Measurements from ENCODE around the gene SGTA. TPM values are rescaled to one million over a fixed set of nuclear protein-coding genes. Genes with fewer than 3 reads are reported as not detected.

SGTA gene
- polyA plus RNA-seq, 4 donors: 38.2 to 79.5 (median 69.7) TPM

- no peak for DNase-seq
- peaks cover 2 to 17% (median 5%) of the 10 kb centered on the region in 3 donors for H3K4me1 ChIP-seq (ENCODE audit: control insufficient read depth in 3 of 3, insufficient read depth in 2 of 3, low read depth in 1 of 3, low read length in 2 of 3)
- 87 to 95% (median 93%) methylated on average over 33 to 37 of the region's 37 CpGs for WGBS, 3 donors
- FAIRE-seq: no peak
- H3K9me3 ChIP-seq (ENCODE audit: control insufficient read depth in 2 of 2, insufficient read depth in 1 of 2, low read depth in 1 of 2, low read length in 1 of 2): no peaks in the 10 kb centered on the region
- peak overlapping the region in 1 of 3 donors; percentile 46 for H3K4me3 ChIP-seq (ENCODE audit: low read depth in 1 of 3, low read length in 3 of 3)
- no peaks in the 10 kb centered on the region for H3K27me3 ChIP-seq (ENCODE audit: control insufficient read depth in 3 of 3, insufficient read depth in 3 of 3, low read length in 3 of 3)
- peaks cover 4 to 81% (median 5%) of the 10 kb centered on the region in 3 donors for H3K36me3 ChIP-seq (ENCODE audit: control insufficient read depth in 3 of 3, insufficient read depth in 2 of 3, low read depth in 1 of 3, low read length in 3 of 3)
- peak overlapping the region; percentile 2 to 99 (median 77) for H3K27ac ChIP-seq (ENCODE audit: low read depth in 1 of 3, low read length in 2 of 3)
Observed at GRCh38 chr19:2812414-2813234, 29.6 kb upstream of the SGTA start.

GRCh38 chr19:2811735-2812413 lies 28.8 kb upstream of the SGTA start:
- Histone ChIP-seq H3K27ac (ENCODE audit: low read depth in 1 of 3, low read length in 2 of 3) (peak overlapping the region; percentile 37 to 99 (median 77)), H3K4me1 (ENCODE audit: control insufficient read depth in 3 of 3, insufficient read depth in 2 of 3, low read depth in 1 of 3, low read length in 2 of 3) (peaks cover 2 to 17% (median 5%) of the 10 kb centered on the region in 3 donors), H3K27me3 (ENCODE audit: control insufficient read depth in 3 of 3, insufficient read depth in 3 of 3, low read length in 3 of 3) (no peaks in the 10 kb centered on the region), H3K4me3 (ENCODE audit: low read depth in 1 of 3, low read length in 3 of 3) (peak overlapping the region in 1 of 3 donors; percentile 46), H3K36me3 (ENCODE audit: control insufficient read depth in 3 of 3, insufficient read depth in 2 of 3, low read depth in 1 of 3, low read length in 3 of 3) (peaks cover 5 to 89% (median 9%) of the 10 kb centered on the region in 3 donors), H3K9me3 (ENCODE audit: control insufficient read depth in 2 of 2, insufficient read depth in 1 of 2, low read depth in 1 of 2, low read length in 1 of 2) (no peaks in the 10 kb centered on the region)
- FAIRE-seq (no peak), DNase-seq (peak; percentile 32 to 91)
- WGBS, 3 donors: 31 to 77% (median 55%) methylated on average over 33 to 34 of the region's 34 CpGs

- peaks cover 2 to 17% (median 5%) of the 10 kb centered on the region in 3 donors for H3K4me1 ChIP-seq (ENCODE audit: control insufficient read depth in 3 of 3, insufficient read depth in 2 of 3, low read depth in 1 of 3, low read length in 2 of 3)
- H3K36me3 ChIP-seq (ENCODE audit: control insufficient read depth in 3 of 3, insufficient read depth in 2 of 3, low read depth in 1 of 3, low read length in 3 of 3): peaks cover 5 to 95% (median 9%) of the 10 kb centered on the region in 3 donors
- peak; percentile 74 to 93 for DNase-seq
- H3K27me3 ChIP-seq (ENCODE audit: control insufficient read depth in 3 of 3, insufficient read depth in 3 of 3, low read length in 3 of 3): no peaks in the 10 kb centered on the region
- FAIRE-seq: no peak
- H3K4me3 ChIP-seq (ENCODE audit: low read depth in 1 of 3, low read length in 3 of 3): peak overlapping the region in 1 of 3 donors; percentile 46
- H3K27ac ChIP-seq (ENCODE audit: low read depth in 1 of 3, low read length in 2 of 3): peak overlapping the region; percentile 37 to 99 (median 74)
- 34 to 75% (median 56%) methylated on average over 20 of the region's 20 CpGs for WGBS, 3 donors
- H3K9me3 ChIP-seq (ENCODE audit: control insufficient read depth in 2 of 2, insufficient read depth in 1 of 2, low read depth in 1 of 2, low read length in 1 of 2): no peaks in the 10 kb centered on the region
Observed at GRCh38 chr19:2811221-2811722, 28.2 kb upstream of the SGTA start.

- 94 to 95% (median 94%) methylated on average over 47 to 58 of the region's 58 CpGs for WGBS, 3 donors
- no peak overlapping the region for H3K4me3 ChIP-seq (ENCODE audit: low read depth in 1 of 3, low read length in 3 of 3)
- peak overlapping the region in 2 of 3 donors; percentile 16 to 99 for H3K27ac ChIP-seq (ENCODE audit: low read depth in 1 of 3, low read length in 2 of 3)
- peaks cover 2 to 17% (median 5%) of the 10 kb centered on the region in 3 donors for H3K4me1 ChIP-seq (ENCODE audit: control insufficient read depth in 3 of 3, insufficient read depth in 2 of 3, low read depth in 1 of 3, low read length in 2 of 3)
- no peaks in the 10 kb centered on the region for H3K27me3 ChIP-seq (ENCODE audit: control insufficient read depth in 3 of 3, insufficient read depth in 3 of 3, low read length in 3 of 3)
- peaks cover 1 to 96% (median 9%) of the 10 kb centered on the region in 3 donors for H3K36me3 ChIP-seq (ENCODE audit: control insufficient read depth in 3 of 3, insufficient read depth in 2 of 3, low read depth in 1 of 3, low read length in 3 of 3)
- no peaks in the 10 kb centered on the region for H3K9me3 ChIP-seq (ENCODE audit: control insufficient read depth in 2 of 2, insufficient read depth in 1 of 2, low read depth in 1 of 2, low read length in 1 of 2)
- DNase-seq: no peak
- FAIRE-seq: no peak
Observed at GRCh38 chr19:2810141-2811091, 27.3 kb upstream of the SGTA start.

DNA sequence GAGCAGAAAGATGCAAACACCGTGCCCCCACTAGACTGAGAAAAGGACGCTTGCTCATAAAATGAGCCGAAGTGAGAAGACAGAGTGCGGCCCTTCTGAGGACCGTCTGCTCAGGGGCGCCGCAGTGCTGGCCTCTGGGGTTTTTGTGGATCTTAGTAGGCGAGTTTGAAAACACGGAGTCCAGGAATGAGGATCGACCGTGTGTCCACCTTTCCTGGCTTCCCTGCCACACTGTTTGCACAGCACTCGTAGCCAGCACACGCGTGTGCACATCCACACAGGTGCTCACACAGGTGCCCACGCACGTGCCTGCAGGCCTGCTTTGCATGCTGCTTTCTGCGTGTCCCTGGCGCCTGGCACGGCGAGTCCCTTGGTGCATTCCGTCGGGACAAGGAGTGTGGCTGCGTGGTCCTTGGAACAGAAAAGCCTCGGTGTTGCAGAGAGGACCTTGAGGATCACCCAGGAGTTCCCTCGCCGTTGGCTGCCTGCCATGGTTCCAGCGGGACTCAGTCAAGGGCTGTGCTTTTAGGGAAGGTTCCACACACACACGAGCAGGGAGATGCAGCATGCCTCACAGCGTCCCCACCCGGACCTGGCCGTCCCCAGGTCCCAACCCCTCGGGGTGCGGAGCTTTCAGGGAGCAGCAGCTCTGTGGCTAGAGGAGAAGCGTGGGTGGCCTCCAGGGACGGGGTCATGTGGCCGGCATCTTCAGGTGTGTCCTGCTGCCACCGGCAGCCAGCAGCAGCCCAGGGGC lies 26.5 kb upstream of the SGTA start:
- WGBS, 3 donors: 93 to 95% (median 94%) methylated on average over 37 of the region's 37 CpGs
- DNase-seq: no peak
- peaks cover 0 to 98% (median 12%) of the 10 kb centered on the region in 3 donors for H3K36me3 ChIP-seq (ENCODE audit: control insufficient read depth in 3 of 3, insufficient read depth in 2 of 3, low read depth in 1 of 3, low read length in 3 of 3)
- no peaks in the 10 kb centered on the region for H3K9me3 ChIP-seq (ENCODE audit: control insufficient read depth in 2 of 2, insufficient read depth in 1 of 2, low read depth in 1 of 2, low read length in 1 of 2)
- no peak overlapping the region for H3K27ac ChIP-seq (ENCODE audit: low read depth in 1 of 3, low read length in 2 of 3)
- peaks cover 2 to 17% (median 5%) of the 10 kb centered on the region in 3 donors for H3K4me1 ChIP-seq (ENCODE audit: control insufficient read depth in 3 of 3, insufficient read depth in 2 of 3, low read depth in 1 of 3, low read length in 2 of 3)
- no peak for FAIRE-seq
- H3K27me3 ChIP-seq (ENCODE audit: control insufficient read depth in 3 of 3, insufficient read depth in 3 of 3, low read length in 3 of 3): no peaks in the 10 kb centered on the region
- no peak overlapping the region for H3K4me3 ChIP-seq (ENCODE audit: low read depth in 1 of 3, low read length in 3 of 3)

DNA sequence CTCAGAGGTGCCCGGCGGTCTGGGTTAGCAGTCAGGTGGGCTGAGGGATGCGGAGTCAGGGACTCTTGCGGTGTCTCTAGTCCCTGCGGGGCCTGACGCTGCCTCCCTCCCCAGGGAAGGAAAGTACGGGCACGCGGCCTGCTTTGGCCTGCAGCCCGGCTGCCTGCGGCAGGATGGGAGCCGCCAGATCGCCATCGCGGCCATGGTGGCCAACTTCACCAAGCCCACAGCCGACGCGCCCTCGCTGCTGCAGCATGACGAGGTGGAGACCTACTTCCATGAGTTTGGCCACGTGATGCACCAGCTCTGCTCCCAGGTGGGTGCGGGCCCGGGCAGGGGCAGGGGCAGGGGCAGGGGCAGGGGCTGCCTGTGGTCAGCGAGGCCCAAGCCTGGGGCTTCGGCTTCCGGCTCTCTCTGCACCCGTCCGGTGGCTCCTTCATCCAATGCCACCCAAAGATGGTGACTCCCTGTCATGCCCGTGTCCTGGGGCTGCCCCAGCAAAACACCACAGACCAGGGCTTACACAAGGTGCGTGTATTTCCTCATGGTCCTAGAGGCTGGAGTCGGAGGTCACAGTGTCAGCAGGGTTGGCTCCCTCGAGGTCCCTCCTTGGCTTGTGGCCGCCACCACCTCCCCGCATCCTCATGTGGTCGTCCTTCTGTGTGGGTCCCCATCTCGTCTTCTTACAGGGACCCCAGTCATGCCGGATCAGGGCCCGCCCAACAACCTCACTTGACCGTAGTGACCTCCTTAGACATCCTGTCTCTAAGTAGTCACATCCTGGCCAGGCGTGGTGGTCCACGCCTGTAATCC lies 25.3 kb upstream of the SGTA start:
- no peak overlapping the region for H3K27ac ChIP-seq (ENCODE audit: low read depth in 1 of 3, low read length in 2 of 3)
- no peak for DNase-seq
- no peaks in the 10 kb centered on the region for H3K9me3 ChIP-seq (ENCODE audit: control insufficient read depth in 2 of 2, insufficient read depth in 1 of 2, low read depth in 1 of 2, low read length in 1 of 2)
- H3K4me1 ChIP-seq (ENCODE audit: control insufficient read depth in 3 of 3, insufficient read depth in 2 of 3, low read depth in 1 of 3, low read length in 2 of 3): peaks cover 2 to 17% (median 5%) of the 10 kb centered on the region in 3 donors
- peaks cover 0 to 98% (median 12%) of the 10 kb centered on the region in 3 donors for H3K36me3 ChIP-seq (ENCODE audit: control insufficient read depth in 3 of 3, insufficient read depth in 2 of 3, low read depth in 1 of 3, low read length in 3 of 3)
- WGBS, 3 donors: 94 to 98% (median 97%) methylated on average over 34 to 41 of the region's 41 CpGs
- no peak for FAIRE-seq
- no peaks in the 10 kb centered on the region for H3K27me3 ChIP-seq (ENCODE audit: control insufficient read depth in 3 of 3, insufficient read depth in 3 of 3, low read length in 3 of 3)
- no peak overlapping the region for H3K4me3 ChIP-seq (ENCODE audit: low read depth in 1 of 3, low read length in 3 of 3)
